GM12875 (cell line): ENCODE measurements around the gene RXYLT1.

Experiments used
- H3K4me3 ChIP-seq: one replicate; pipeline ENCODE4 v1.5.1; 2011; ENCODE audit warnings: low read depth, low read length, control low read depth
- CTCF ChIP-seq: IDR thresholded peaks from 2 replicates; pipeline ENCODE4 v1.5.1; 2011; ENCODE audit warnings: low read depth, mild to moderate bottlenecking, control low read depth, inconsistent platforms, low read length, moderate library complexity, borderline replicate concordance; ENCODE audit not compliant: insufficient read depth

The RXYLT1 gene

GRCh38 chr12:63753743-63754142 lies 26.0 kb upstream of the RXYLT1 start:
- TF ChIP-seq CTCF: 0 out of 2 replicates have a peak, but pooled peaks have one; percentile 7
- no peak overlapping the region for H3K4me3 ChIP-seq

GRCh38 chr12:63764481-63764880 lies 15.2 kb upstream of the RXYLT1 start:
- TF ChIP-seq CTCF: no peak
- H3K4me3 ChIP-seq: no peak overlapping the region

- no peak overlapping the region for H3K4me3 ChIP-seq
- no peak for TF ChIP-seq CTCF
These were observed 13.2 kb upstream of the RXYLT1 start for GRCh38 chr12:63766498-63766897.

GRCh38 chr12:63770375-63770774 lies 9.3 kb upstream of the RXYLT1 start:
- no peak overlapping the region for H3K4me3 ChIP-seq
- TF ChIP-seq CTCF: no peak

- no peak overlapping the region for H3K4me3 ChIP-seq
- no peak for TF ChIP-seq CTCF
These were observed 2.4 kb upstream of the RXYLT1 start for GRCh38 chr12:63777340-63777739.

GRCh38 chr12:63782466-63782865 lies 2.8 kb downstream of the RXYLT1 start:
- no peak overlapping the region for H3K4me3 ChIP-seq
- no peak for TF ChIP-seq CTCF

GRCh38 chr12:63787306-63787705 lies 7.6 kb downstream of the RXYLT1 start:
- TF ChIP-seq CTCF: no peak
- H3K4me3 ChIP-seq: no peak overlapping the region
